ENCODE results near the gene TLR5. TPM values are rescaled to one million over a fixed set of nuclear protein-coding genes. Genes with fewer than 3 reads are reported as not detected.

TLR5 gene
- total RNA-seq, 1 experiment from 2014 or later = 2.5 TPM

- no peaks in the 10 kb centered on the region for H3K9me3 ChIP-seq (ENCODE audit: insufficient read depth, low read depth)
- no peak overlapping the region for H3K27ac ChIP-seq
- no peak overlapping the region for H2AFZ ChIP-seq
- H3K9me2 ChIP-seq (ENCODE audit: insufficient read depth) = no peaks in the 10 kb centered on the region
- no peaks in the 10 kb centered on the region for H3F3A ChIP-seq (ENCODE audit: insufficient read depth, low read depth)
- H3K4me3 ChIP-seq = no peak overlapping the region
- H3K79me2 ChIP-seq (ENCODE audit: low read depth) = no peaks in the 10 kb centered on the region
- CTCF ChIA-PET = interaction anchor here (3.6 kb wide), 1 partner anchor 35 kb away, joined by 40 read pairs; no protein-coding TSS in a partner anchor
- no peaks in the 10 kb centered on the region for H3K27me3 ChIP-seq (ENCODE audit: insufficient read depth, low read depth)
- H3K36me3 ChIP-seq (ENCODE audit: low read depth) = no peaks in the 10 kb centered on the region
- intact Hi-C loops (cut with micrococcal nuclease; ENCODE audit: unreplicated experiment) = no loop called here
- no peak overlapping the region for H3K4me2 ChIP-seq
- no peaks in the 10 kb centered on the region for H3K4me1 ChIP-seq (replicated peaks; ENCODE audit: insufficient read depth)
- H4K20me1 ChIP-seq (ENCODE audit: insufficient read depth) = no peaks in the 10 kb centered on the region
- TF ChIP-seq CTCF (conservative IDR thresholded peaks at IDR 0.05) (no peak), EZH2 (IDR thresholded peaks at IDR 0.05; ENCODE audit: low read depth) (no peak)
- BruUV-seq (replicated peaks) = no TSS peak
- POLR2A ChIA-PET (ENCODE audit: unreplicated experiment) = no interaction called here
- no peak for DNase-seq
These were observed 54.3 kb downstream of the TLR5 start for GRCh38 chr1:223088713-223089240.

- H4K20me1 ChIP-seq (ENCODE audit: insufficient read depth) = no peaks in the 10 kb centered on the region
- H3K27me3 ChIP-seq (ENCODE audit: insufficient read depth, low read depth) = 0 out of 2 replicates have a peak, but pooled peaks cover 6% of the 10 kb centered on the region
- BruUV-seq (replicated peaks) = no TSS peak
- no peaks in the 10 kb centered on the region for H3K9me2 ChIP-seq (ENCODE audit: insufficient read depth)
- no peaks in the 10 kb centered on the region for H3F3A ChIP-seq (ENCODE audit: insufficient read depth, low read depth)
- no peak for TF ChIP-seq CTCF (conservative IDR thresholded peaks at IDR 0.05)
- no peak for TF ChIP-seq EZH2 (IDR thresholded peaks at IDR 0.05; ENCODE audit: low read depth)
- DNase-seq = no peak
- no peak overlapping the region for H3K4me2 ChIP-seq
- no peak overlapping the region for H3K27ac ChIP-seq
- ChIA-PET CTCF (interaction anchor here (0.6 to 3.6 kb wide), 2 partner anchors 36 to 621 kb away, joined by 3 to 40 read pairs; no protein-coding TSS in a partner anchor), POLR2A (ENCODE audit: unreplicated experiment) (no interaction called here)
- H2AFZ ChIP-seq = no peak overlapping the region
- no peaks in the 10 kb centered on the region for H3K79me2 ChIP-seq (ENCODE audit: low read depth)
- no peaks in the 10 kb centered on the region for H3K9me3 ChIP-seq (ENCODE audit: insufficient read depth, low read depth)
- H3K4me3 ChIP-seq = no peak overlapping the region
- no peaks in the 10 kb centered on the region for H3K36me3 ChIP-seq (ENCODE audit: low read depth)
- no peaks in the 10 kb centered on the region for H3K4me1 ChIP-seq (replicated peaks; ENCODE audit: insufficient read depth)
- intact Hi-C loops (cut with micrococcal nuclease; ENCODE audit: unreplicated experiment) = no loop called here
These were observed 55.5 kb downstream of the TLR5 start for GRCh38 chr1:223087291-223088255.

GRCh38 chr1:223084464-223084866, 58.6 kb downstream of the TLR5 start:
- H3K36me3 ChIP-seq (ENCODE audit: low read depth) = no peaks in the 10 kb centered on the region
- no peaks in the 10 kb centered on the region for H3K9me2 ChIP-seq (ENCODE audit: insufficient read depth)
- no peaks in the 10 kb centered on the region for H3K79me2 ChIP-seq (ENCODE audit: low read depth)
- H3K27me3 ChIP-seq (ENCODE audit: insufficient read depth, low read depth) = 0 out of 2 replicates have a peak, but pooled peaks cover 6% of the 10 kb centered on the region
- no peak overlapping the region for H3K4me2 ChIP-seq
- TF ChIP-seq CTCF (conservative IDR thresholded peaks at IDR 0.05) = no peak
- TF ChIP-seq EZH2 (IDR thresholded peaks at IDR 0.05; ENCODE audit: low read depth) = no peak
- intact Hi-C loops (cut with micrococcal nuclease; ENCODE audit: unreplicated experiment) = loop anchor here (5.0 kb wide), 3 partner anchors 52 to 598 kb away; no protein-coding TSS in a partner anchor
- ChIA-PET CTCF (no interaction called here), POLR2A (ENCODE audit: unreplicated experiment) (no interaction called here)
- no peak for DNase-seq
- no peaks in the 10 kb centered on the region for H4K20me1 ChIP-seq (ENCODE audit: insufficient read depth)
- H3F3A ChIP-seq (ENCODE audit: insufficient read depth, low read depth) = no peaks in the 10 kb centered on the region
- no peak overlapping the region for H3K27ac ChIP-seq
- H3K9me3 ChIP-seq (ENCODE audit: insufficient read depth, low read depth) = no peaks in the 10 kb centered on the region
- no TSS peak for BruUV-seq (replicated peaks)
- no peak overlapping the region for H3K4me3 ChIP-seq
- no peaks in the 10 kb centered on the region for H3K4me1 ChIP-seq (replicated peaks; ENCODE audit: insufficient read depth)
- no peak overlapping the region for H2AFZ ChIP-seq
